ENCODE measurements around the gene PFKP.
A peak's percentile ranks its signal among the peaks of the same experiment; 100 is the strongest.

The PFKP gene

DNA sequence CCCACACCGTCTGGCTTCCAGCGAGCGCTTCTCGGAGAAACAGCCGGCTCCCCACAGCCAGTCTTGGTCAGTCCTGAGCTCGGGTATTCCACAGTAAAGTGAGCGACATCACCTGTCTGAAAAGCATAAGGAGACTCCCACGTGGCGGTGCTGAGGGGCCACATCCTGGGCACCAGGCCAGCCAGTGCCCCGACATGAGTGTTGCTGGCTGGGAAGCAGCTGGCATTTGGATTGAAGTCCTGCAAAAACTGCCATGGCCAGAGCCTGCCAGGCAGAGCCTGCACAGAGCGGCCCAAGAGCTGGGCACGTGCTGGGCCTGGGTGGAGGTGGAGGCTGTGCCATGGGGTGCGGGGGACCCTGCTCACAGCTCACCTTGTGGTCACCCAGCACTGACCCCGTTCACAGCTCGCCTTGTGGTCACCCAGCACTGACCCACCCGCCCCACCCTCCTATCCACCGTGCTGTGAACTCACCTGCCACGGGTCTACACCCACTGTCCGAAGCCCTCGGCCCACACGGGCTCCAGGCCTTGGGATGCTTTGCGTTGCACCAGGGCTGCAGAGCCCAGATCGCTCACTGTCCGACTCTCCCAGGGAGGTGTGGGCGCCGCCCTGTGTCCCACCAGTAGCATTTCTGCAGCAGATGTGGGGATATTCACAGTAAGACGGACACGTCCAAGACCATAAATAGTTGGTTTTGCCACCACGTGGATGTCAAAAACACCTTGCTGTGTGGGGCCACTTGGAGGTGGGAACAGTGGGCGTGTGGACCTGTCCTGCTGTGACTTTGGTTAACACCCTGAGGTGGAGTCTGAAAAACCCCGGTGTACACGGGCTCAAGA, 56.4 kb downstream of the PFKP start:
- peaks cover 100% of the 10 kb centered on the region for H3K36me3 Mint-ChIP-seq
- H3K9me3 Mint-ChIP-seq = no peaks in the 10 kb centered on the region
- H3K4me1 Mint-ChIP-seq = no peaks in the 10 kb centered on the region
- no peak overlapping the region for H3K4me3 Mint-ChIP-seq
- ATAC-seq (no peak), DNase-seq (ENCODE audit: low spot score in 2 of 2) (no peak)
- peak overlapping the region; percentile 6 for H3K27ac Mint-ChIP-seq

DNA sequence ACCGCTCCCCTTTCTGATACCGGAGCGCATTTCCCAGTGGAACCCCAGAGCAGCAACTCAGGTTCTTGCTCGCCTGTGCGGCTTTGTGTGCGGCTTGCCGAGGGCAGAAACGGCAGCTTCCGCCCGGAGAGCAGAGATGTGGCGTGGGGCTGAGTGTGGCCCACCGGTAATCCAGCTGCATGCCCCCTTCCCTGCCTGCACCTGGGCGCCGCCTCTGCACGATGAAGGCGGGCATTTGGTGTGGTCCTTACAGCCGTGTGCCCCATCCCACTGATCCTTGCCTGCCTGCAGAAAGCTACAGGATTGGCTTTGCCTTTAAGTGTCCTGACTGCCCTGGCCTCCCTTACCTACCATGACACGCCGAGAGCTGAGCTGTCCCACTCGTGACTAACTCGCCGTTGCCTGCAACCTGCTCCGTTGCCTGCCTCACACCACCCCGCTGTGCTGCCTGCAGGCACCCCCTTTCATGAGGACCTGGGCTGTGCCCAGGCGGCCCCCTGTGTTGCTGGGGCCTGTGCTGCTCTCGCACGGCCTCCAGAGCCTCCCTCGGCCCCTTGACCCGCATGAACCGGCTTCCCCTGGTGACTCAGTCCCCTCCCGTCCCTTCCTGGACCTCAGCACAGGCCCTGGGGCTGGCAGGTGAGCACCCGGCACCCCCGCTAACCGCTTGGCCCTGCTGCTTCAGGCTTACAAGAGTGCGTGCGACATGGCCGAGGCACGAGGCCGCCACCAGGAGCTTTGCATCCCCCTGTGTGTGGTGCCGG, 57.2 kb downstream of the PFKP start:
- Mint-ChIP-seq H3K27ac (peak overlapping the region; percentile 84), H3K36me3 (peaks cover 100% of the 10 kb centered on the region), H3K9me3 (no peaks in the 10 kb centered on the region), H3K4me3 (no peak overlapping the region), H3K4me1 (no peaks in the 10 kb centered on the region)
- DNase-seq (ENCODE audit: low spot score in 2 of 2) (no peak), ATAC-seq (no peak)

DNA sequence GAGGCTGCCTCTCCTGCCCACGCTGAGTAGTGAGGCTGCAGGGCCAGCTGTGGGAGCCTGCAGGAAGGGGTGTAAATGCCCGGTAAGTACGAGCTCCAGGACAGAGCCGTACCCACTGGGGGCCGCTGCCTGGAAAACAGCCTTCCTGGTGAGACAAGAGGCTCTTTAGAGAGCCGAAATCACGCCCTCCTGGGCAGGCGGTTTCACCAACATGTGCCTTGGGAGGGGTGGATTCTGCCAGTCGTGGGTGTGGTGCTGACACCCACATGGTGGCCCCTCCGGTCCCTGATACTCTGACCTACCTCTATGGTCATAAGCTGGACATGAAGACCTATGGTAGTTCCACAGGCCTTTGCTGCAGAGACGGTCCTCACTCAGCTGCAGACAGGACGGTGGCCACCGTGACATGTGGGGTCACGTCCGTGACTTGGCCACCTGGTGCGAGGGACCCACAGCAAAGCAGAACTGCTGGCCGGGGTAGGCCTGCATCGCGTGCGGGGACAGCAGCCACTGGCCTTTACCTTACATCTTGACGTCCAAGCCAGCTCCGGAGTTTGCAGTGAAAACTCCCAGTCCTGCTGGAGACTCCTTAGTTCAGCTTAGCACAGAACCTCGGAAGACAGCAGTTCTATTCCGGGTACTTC, 58.3 kb downstream of the PFKP start:
- no peak for ATAC-seq
- Mint-ChIP-seq H3K4me3 (no peak overlapping the region), H3K4me1 (no peaks in the 10 kb centered on the region), H3K36me3 (peaks cover 100% of the 10 kb centered on the region), H3K9me3 (no peaks in the 10 kb centered on the region), H3K27ac (peak overlapping the region; percentile 84)
- no peak for DNase-seq (ENCODE audit: low spot score in 2 of 2)

DNA sequence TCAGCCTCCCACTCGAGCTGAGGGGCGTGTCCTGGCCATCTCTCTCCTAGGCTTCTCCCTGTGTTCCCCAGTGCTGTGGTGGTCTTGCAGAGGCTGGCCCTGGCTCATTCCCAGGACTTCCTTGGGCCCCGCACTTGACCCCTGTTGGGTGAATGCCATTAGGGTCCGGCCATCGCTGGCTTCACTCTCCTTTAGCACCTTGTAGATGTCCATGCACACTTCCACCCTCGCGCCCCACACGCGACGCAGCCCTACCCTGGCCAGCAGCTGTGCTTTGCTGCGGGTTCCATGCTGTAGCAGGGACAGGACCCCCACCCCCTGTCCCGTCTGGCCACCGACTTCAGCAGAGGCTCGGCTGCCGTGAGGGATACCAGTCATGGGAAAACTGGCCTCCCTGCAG, 58.9 kb downstream of the PFKP start:
- Mint-ChIP-seq H3K36me3 (peaks cover 100% of the 10 kb centered on the region), H3K27ac (peak overlapping the region; percentile 71), H3K4me3 (no peak overlapping the region), H3K4me1 (no peaks in the 10 kb centered on the region), H3K9me3 (no peaks in the 10 kb centered on the region)
- ATAC-seq (no peak), DNase-seq (ENCODE audit: low spot score in 2 of 2) (no peak)

DNA sequence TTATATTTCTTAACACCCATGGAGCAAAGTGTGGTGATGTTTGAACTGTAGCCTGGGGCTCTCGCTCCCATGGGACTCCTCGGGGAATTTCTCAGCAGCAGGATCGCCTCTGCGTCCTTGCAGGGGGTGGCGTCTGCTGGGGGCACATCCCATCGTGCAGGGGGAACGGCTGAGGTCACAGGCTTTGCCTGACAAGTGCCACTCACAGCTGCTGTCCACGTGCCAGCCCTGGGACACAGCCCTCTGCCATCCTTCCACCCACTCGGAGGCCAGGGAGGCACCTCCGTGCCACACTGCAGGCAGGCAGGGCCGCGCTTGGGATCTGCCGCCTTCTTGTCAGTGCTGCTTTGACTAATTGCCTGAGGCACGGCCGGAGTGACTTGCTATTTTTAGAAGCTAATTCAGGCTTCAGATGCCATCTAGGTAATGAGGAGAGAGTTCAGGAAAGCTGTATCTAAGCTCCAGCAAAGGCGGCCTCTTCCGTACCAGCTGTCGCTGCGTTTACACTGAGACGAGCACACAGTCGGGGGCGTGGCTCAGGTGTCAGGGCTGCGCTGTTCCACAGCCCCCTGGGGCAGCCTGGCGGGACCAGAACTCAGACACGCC, 59.5 kb downstream of the PFKP start:
- Mint-ChIP-seq H3K36me3 (peaks cover 100% of the 10 kb centered on the region), H3K4me1 (no peaks in the 10 kb centered on the region), H3K9me3 (no peaks in the 10 kb centered on the region), H3K4me3 (no peak overlapping the region), H3K27ac (peak overlapping the region; percentile 71)
- no peak for ATAC-seq
- no peak for DNase-seq (ENCODE audit: low spot score in 2 of 2)

DNA sequence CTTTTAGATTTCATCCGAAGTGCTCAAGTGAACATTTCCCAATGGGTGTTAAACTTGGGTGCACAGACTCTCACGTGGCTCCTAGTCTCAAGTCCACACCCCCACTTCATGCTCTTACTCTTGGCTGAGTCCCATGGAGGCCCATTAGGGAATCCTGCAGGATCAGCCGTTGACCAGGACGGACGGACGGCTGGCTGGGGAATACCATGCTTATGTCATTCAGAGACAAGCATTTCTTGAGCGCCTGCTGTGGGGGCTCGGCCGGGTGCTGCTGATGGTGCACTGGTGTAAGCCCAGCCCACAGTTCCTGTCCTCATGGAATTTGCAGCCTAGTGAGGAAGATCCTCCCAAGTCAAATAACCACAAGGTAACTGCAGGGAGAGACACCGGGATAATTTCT, 60.6 kb downstream of the PFKP start:
- peak overlapping the region; percentile 87 for H3K27ac Mint-ChIP-seq
- no peaks in the 10 kb centered on the region for H3K4me1 Mint-ChIP-seq

DNA sequence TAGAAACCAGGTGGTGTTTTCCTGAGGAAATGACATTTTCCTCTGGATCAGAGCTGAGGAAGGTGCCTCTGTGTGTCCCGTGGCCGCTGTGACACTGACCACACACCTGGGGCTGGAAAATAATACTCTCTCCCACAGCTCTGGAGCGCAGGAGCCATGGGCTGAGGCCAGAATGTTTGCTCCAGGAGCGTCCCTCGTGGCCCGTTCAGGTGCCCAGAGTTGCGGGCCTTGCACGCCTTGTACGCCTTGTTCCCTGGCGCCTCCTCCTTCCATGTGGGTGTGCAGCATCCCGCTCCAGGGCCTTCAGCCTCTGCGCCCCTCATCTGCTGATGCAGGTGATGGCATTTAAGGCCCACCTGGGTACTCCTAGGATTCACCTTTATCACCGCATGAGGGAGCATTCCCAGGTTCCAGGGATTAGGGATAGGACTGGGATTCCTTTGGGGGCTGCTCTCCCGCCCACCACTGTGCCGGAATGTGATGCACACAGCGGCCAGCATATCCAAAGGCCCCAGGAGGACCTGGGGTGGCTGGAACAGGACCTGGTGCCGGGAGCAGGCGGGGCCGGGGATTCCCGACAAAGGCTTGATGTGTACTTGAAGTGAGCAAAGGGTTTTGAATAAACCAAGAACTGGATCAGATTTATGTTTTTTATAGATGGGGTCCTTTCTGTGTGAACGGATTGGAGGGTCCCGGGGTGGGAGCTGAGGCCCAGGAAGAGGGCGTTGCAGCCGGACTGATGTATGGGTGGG, 61.2 kb downstream of the PFKP start:
- Mint-ChIP-seq H3K4me1 (no peaks in the 10 kb centered on the region), H3K4me3 (no peak overlapping the region), H3K9me3 (no peaks in the 10 kb centered on the region), H3K36me3 (peaks cover 100% of the 10 kb centered on the region), H3K27ac (peak overlapping the region; percentile 87)
- DNase-seq (ENCODE audit: low spot score in 2 of 2) (no peak), ATAC-seq (no peak)

More for the DNA sequence above, 60.6 kb downstream of the PFKP start:
- Mint-ChIP-seq H3K4me3 (no peak overlapping the region), H3K36me3 (peaks cover 100% of the 10 kb centered on the region), H3K9me3 (no peaks in the 10 kb centered on the region)
- no peak for ATAC-seq
- no peak for DNase-seq (ENCODE audit: low spot score in 2 of 2)

DNA sequence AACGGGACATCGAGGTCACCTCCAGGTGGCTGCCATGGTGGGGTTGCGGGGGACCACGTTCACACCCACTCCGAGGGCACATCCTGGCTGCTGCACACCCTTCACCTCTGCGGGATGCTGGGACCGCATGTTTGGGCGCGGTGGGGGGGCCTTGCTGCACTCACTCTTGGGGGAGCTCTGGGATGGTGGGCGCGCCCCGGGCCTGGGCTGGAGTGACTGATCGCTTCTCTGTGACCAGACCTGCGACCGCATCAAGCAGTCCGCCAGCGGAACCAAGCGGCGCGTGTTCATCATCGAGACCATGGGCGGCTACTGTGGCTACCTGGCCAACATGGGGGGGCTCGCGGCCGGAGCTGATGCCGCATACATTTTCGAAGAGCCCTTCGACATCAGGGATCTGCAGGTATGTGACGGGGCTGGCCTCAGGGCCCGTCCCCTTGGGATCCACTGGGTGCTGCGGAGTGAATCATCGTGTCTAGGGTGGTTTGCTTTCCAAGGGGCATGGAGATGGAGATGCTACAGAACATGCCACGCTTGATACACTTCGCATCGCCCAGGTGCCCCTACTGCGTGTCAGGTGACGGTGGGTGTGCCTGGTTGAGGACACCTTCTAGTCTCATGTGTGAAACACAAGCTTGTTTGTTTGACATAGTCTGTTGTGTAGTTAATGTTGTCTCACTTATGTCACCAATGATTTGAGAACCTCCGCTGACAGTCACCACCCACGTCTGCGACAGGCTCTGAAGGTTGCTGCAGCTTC, 62.4 kb downstream of the PFKP start:
- Mint-ChIP-seq H3K4me1 (no peaks in the 10 kb centered on the region), H3K9me3 (no peaks in the 10 kb centered on the region), H3K36me3 (peaks cover 100% of the 10 kb centered on the region), H3K4me3 (no peak overlapping the region), H3K27ac (peak overlapping the region; percentile 87)
- no peak for ATAC-seq
- no peak for DNase-seq (ENCODE audit: low spot score in 2 of 2)

DNA sequence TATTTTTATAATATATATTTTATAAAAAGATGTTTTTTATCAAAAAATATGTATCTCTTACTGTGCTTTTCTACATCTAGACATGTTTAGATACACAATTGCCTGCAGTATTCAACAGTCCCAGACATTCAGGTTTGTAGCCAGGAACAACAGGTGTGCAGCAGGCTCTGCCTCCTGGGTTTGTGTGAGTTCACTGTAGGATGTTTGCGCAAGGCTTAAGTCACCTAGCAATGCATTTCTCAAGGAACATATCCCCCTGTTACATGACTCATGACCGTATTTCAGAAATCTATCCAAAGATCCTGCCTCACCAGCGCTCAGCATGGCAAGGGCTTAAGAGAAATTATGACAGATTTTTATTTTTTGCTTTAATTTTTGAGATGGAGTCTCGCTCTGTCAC, 63.8 kb downstream of the PFKP start:
- Mint-ChIP-seq H3K4me1 (no peaks in the 10 kb centered on the region), H3K27ac (peak overlapping the region; percentile 61), H3K9me3 (no peaks in the 10 kb centered on the region), H3K36me3 (peaks cover 100% of the 10 kb centered on the region), H3K4me3 (no peak overlapping the region)
- DNase-seq (ENCODE audit: low spot score in 2 of 2) (no peak), ATAC-seq (no peak)

DNA sequence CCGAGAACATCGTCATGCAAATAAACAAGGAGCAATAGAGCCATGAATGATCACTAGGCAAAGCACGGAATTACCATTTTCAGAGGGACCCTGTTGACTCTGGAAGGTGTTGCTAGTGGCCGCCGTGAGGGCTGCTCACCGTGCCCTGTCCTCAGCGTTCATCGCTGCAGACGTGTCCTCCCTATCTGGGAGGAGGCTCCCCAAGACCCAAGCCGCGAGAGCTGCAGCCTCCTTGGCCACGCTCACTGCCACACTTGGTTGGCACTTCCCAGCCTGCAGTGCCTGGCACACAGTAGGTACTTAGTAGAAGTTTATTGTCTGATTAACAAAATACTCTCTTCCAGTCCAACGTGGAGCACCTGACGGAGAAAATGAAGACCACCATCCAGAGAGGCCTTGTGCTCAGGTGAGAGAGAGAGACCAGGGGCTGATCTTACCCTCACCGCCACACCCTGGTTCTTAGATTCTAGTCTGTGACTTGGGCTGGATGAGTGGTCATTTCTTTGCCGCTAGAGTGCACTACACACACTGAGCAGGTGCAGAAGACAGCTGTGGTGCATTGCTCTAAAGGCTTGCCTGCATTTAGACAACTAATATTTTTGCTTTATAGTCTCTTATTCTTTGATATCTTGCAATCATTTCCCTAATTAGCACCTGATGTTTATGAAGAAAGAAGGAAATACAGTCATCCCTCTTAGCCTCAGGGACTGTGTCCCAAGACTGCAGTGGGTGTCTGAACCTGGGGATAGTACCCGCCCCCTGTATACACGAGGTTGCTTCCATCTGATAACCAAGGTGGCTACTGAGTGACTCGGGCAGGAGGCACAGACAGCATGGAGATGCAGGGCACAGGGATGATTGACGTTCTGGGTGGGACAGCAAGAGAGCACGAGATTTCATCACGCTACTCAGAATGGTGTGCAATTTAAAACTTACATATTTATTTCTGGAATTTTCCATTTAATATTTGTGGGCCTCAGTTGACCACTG, 65.0 kb downstream of the PFKP start:
- peaks cover 100% of the 10 kb centered on the region for H3K36me3 Mint-ChIP-seq

DNA sequence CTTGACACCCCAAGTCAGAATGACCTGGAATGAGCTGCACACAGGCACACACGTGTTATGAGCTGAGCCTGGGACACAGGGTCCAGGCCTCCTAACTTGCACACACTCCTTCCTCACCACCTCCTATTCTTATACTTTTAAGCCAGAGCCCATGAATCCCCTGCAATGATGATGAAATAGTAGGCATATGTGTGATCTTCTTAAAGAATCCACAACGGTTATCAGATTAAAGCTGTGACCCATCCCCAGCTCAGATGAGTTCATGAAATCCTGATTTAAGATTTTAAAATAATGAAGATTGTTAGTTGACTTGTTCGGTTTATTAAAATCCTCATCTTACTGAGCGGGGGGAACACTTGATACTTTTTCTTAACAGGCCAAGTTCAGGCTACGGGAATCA, 66.6 kb downstream of the PFKP start:
- no peaks in the 10 kb centered on the region for H3K9me3 Mint-ChIP-seq
- H3K4me3 Mint-ChIP-seq = no peak overlapping the region
- no peak for ATAC-seq
- no peak for DNase-seq (ENCODE audit: low spot score in 2 of 2)
- H3K27ac Mint-ChIP-seq = peak overlapping the region; percentile 61
- peaks cover 100% of the 10 kb centered on the region for H3K36me3 Mint-ChIP-seq
- H3K4me1 Mint-ChIP-seq = no peaks in the 10 kb centered on the region

More for the DNA sequence above, 65.0 kb downstream of the PFKP start:
- peak overlapping the region; percentile 61 for H3K27ac Mint-ChIP-seq
- ATAC-seq (no peak), DNase-seq (ENCODE audit: low spot score in 2 of 2) (no peak)
- no peak overlapping the region for H3K4me3 Mint-ChIP-seq
- H3K9me3 Mint-ChIP-seq = no peaks in the 10 kb centered on the region
- H3K4me1 Mint-ChIP-seq = no peaks in the 10 kb centered on the region

DNA sequence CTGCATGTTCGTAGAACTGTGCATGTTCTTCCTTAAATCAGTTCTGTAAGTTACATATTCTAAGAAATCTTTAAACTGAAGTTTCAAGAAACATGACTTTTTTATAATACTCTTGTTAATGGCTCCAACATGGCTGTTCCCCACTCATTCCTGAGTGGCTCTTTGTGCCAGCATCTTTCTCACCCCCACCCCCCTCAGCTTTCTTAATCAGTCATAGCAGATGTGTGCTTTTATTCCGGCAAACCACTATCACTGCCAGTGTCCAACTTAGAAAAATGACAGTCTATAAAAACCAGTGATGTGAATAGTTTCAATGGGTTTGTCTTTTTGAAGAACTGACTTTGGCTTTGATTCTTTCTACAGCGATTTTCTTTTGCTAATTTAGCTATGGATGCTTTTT, 67.7 kb downstream of the PFKP start:
- Mint-ChIP-seq H3K4me3 (no peak overlapping the region), H3K27ac (no peak overlapping the region), H3K4me1 (no peaks in the 10 kb centered on the region), H3K9me3 (no peaks in the 10 kb centered on the region), H3K36me3 (peaks cover 100% of the 10 kb centered on the region)
- ATAC-seq = no peak
- DNase-seq (ENCODE audit: low spot score in 2 of 2) = no peak

DNA sequence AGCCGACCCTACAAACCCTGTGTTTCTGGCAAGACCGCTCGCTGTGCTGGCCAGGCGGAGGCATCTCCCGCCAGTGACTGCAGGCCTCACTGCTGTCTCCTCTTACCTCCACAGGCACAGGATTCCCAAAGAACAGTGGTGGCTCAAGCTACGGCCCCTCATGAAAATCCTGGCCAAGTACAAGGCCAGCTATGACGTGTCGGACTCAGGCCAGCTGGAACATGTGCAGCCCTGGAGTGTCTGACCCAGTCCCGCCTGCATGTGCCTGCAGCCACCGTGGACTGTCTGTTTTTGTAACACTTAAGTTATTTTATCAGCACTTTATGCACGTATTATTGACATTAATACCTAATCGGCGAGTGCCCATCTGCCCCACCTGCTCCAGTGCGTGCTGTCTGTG, 69.0 kb downstream of the PFKP start:
- no peak overlapping the region for H3K4me3 Mint-ChIP-seq
- no peaks in the 10 kb centered on the region for H3K4me1 Mint-ChIP-seq
- H3K27ac Mint-ChIP-seq = no peak overlapping the region
- DNase-seq (ENCODE audit: low spot score in 2 of 2) = no peak
- ATAC-seq = no peak
- peaks cover 100% of the 10 kb centered on the region for H3K36me3 Mint-ChIP-seq
- no peaks in the 10 kb centered on the region for H3K9me3 Mint-ChIP-seq

All from stimulated activated effector memory CD8-positive, alpha-beta T cell treated with anti-CD3 and anti-CD28 coated beads, Interleukin-12 subunit alpha, Interleukin-12 subunit beta, amount 100 ng/mL, for 72 hours (primary cell).